ENCODE measurements around the gene DENND1B. TPM values are rescaled to one million over a fixed set of nuclear protein-coding genes. Genes with fewer than 3 reads are reported as not detected.

The DENND1B gene
- total and polyA plus RNA-seq, 4 donors: 1.7 to 13.7 (median 7.9) TPM

DNA sequence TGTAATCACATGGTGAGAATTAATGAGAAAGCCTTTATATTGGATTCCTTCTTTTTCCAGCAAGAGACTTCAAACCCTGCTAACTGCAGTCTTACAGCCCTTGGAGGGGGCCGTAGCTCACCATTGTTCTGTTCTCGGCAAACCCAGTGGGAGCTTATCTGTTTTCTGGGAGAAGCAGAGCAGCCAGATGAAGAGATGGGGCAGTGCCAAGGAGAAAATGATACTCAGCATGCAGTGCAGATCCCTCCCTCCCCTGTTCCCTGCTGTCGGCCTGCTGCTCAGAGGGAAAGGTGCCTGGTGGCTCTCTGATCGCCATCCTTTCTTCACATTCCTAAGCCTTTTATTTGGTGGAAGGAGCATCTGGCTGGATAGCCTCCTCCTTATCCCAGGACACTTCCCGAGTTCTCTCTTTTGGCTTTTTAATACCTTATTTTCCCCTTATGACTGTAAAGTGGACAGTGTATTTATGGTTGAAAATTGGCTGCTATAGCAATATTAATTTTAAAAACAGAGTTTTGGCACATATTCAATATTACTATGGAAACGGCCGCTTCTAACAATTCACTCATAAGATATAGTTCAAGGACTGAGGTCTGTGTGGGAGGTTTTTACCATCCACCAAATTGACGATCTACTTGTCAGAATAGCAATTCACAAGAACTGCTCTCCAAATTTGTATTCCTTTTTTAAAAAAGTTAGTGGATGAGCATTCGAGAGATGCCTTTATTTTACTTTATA lies 303.9 kb downstream of the DENND1B start (continued):
- TF ChIP-seq, protein P1, sequence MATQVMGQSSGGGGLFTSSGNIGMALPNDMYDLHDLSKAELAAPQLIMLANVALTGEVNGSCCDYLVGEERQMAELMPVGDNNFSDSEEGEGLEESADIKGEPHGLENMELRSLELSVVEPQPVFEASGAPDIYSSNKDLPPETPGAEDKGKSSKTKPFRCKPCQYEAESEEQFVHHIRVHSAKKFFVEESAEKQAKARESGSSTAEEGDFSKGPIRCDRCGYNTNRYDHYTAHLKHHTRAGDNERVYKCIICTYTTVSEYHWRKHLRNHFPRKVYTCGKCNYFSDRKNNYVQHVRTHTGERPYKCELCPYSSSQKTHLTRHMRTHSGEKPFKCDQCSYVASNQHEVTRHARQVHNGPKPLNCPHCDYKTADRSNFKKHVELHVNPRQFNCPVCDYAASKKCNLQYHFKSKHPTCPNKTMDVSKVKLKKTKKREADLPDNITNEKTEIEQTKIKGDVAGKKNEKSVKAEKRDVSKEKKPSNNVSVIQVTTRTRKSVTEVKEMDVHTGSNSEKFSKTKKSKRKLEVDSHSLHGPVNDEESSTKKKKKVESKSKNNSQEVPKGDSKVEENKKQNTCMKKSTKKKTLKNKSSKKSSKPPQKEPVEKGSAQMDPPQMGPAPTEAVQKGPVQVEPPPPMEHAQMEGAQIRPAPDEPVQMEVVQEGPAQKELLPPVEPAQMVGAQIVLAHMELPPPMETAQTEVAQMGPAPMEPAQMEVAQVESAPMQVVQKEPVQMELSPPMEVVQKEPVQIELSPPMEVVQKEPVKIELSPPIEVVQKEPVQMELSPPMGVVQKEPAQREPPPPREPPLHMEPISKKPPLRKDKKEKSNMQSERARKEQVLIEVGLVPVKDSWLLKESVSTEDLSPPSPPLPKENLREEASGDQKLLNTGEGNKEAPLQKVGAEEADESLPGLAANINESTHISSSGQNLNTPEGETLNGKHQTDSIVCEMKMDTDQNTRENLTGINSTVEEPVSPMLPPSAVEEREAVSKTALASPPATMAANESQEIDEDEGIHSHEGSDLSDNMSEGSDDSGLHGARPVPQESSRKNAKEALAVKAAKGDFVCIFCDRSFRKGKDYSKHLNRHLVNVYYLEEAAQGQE (IDR thresholded peaks at IDR 0.05): no peak
- TF ChIP-seq, protein P2, sequence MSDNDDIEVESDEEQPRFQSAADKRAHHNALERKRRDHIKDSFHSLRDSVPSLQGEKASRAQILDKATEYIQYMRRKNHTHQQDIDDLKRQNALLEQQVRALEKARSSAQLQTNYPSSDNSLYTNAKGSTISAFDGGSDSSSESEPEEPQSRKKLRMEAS (IDR thresholded peaks at IDR 0.05): no peak
- no peak for TF ChIP-seq HNF4G (IDR thresholded peaks at IDR 0.05)
- TF ChIP-seq GABPA (IDR thresholded peaks at IDR 0.05 in 1 of 2, conservative IDR thresholded peaks at IDR 0.05 in 1 of 2): no peak

DNA sequence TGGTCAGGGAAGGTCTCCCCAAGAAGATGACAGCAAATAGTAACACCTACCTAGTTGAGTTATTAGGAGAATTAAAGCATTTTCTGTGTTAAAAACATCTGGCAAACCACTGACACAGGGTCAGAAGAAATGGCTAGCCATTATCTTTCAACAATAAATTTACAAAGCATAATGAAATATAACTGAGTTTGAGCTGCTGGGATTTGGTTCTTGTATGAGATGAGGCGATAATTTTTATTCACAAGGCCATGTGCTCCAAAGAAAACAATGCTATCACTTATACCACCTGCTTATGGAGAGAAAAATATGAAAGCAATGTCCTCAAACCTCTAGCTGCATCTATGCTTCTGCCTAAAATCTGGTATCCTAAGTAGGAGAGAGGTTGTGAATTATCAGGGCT lies 304.9 kb downstream of the DENND1B start:
- no peak overlapping the region for H3K9ac ChIP-seq (ENCODE audit: low read depth in 1 of 2, low read length in 2 of 2)
- no peak overlapping the region for H3K4me3 ChIP-seq (ENCODE audit: low read depth in 1 of 3, low read length in 3 of 3)
- H3K36me3 ChIP-seq (ENCODE audit: control insufficient read depth in 4 of 4, insufficient read depth in 3 of 4, low read depth in 1 of 4, low read length in 3 of 4): no peaks in the 10 kb centered on the region
- no peaks in the 10 kb centered on the region for H3K9me3 ChIP-seq (ENCODE audit: control insufficient read depth in 4 of 4, low read length in 3 of 4)
- TF ChIP-seq YY1 (IDR thresholded peaks at IDR 0.05) (no peak), RAD21 (IDR thresholded peaks at IDR 0.05) (no peak), GABPA (IDR thresholded peaks at IDR 0.05 in 1 of 2, conservative IDR thresholded peaks at IDR 0.05 in 1 of 2) (no peak)
- WGBS: 84% methylated on average over 1 of the region's 1 CpG
- no peaks in the 10 kb centered on the region for H3K4me1 ChIP-seq (ENCODE audit: control insufficient read depth in 4 of 4, insufficient read depth in 4 of 4, low read length in 3 of 4)
- DNase-seq (ENCODE audit: low spot score): no peak
- H3K27ac ChIP-seq (ENCODE audit: low read depth in 1 of 2, low read length in 2 of 2): no peak overlapping the region
- no peaks in the 10 kb centered on the region for H3K27me3 ChIP-seq (ENCODE audit: control insufficient read depth in 4 of 4, insufficient read depth in 4 of 4, low read length in 3 of 4)

DNA sequence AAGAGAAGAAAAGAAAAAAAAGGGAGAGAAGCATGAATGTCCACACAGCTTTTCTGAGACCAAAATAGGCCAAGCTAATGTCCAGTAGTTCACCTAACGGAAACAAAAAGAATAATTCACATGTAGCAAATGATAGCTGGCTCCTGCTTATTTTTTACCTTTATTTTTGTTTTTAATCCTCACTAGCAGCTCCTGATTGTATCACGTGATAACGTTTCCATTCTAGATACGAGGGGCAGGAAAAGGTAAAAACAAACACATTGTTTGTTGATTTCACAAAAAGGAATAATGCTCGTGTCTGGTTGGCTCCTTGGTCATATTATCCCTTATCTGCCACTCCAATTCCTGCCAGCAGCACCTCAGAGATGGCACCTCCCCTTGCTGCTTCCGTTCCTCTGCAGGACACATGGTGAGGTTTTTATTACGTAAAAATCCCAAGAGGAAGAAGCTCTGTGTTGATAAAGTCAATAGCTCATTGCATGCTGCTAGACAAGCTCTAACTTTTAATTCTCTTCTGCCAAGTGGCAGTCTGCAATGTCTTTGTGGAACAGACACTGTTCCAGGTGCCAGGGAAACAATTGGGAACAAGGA lies 305.6 kb downstream of the DENND1B start:
- no peaks in the 10 kb centered on the region for H3K27me3 ChIP-seq (ENCODE audit: control insufficient read depth in 4 of 4, insufficient read depth in 4 of 4, low read length in 3 of 4)
- no peak for DNase-seq (ENCODE audit: low spot score)
- H3K4me1 ChIP-seq (ENCODE audit: control insufficient read depth in 4 of 4, insufficient read depth in 4 of 4, low read length in 3 of 4): no peaks in the 10 kb centered on the region
- 51% methylated on average over 7 of the region's 7 CpGs for WGBS
- H3K36me3 ChIP-seq (ENCODE audit: control insufficient read depth in 4 of 4, insufficient read depth in 3 of 4, low read depth in 1 of 4, low read length in 3 of 4): no peaks in the 10 kb centered on the region
- H3K9ac ChIP-seq (ENCODE audit: low read depth in 1 of 2, low read length in 2 of 2): no peak overlapping the region
- H3K9me3 ChIP-seq (ENCODE audit: control insufficient read depth in 4 of 4, low read length in 3 of 4): no peaks in the 10 kb centered on the region
- no peak overlapping the region for H3K27ac ChIP-seq (ENCODE audit: low read depth in 1 of 2, low read length in 2 of 2)
- TF ChIP-seq, protein P2 (IDR thresholded peaks at IDR 0.05): no peak
- TF ChIP-seq, protein P3, sequence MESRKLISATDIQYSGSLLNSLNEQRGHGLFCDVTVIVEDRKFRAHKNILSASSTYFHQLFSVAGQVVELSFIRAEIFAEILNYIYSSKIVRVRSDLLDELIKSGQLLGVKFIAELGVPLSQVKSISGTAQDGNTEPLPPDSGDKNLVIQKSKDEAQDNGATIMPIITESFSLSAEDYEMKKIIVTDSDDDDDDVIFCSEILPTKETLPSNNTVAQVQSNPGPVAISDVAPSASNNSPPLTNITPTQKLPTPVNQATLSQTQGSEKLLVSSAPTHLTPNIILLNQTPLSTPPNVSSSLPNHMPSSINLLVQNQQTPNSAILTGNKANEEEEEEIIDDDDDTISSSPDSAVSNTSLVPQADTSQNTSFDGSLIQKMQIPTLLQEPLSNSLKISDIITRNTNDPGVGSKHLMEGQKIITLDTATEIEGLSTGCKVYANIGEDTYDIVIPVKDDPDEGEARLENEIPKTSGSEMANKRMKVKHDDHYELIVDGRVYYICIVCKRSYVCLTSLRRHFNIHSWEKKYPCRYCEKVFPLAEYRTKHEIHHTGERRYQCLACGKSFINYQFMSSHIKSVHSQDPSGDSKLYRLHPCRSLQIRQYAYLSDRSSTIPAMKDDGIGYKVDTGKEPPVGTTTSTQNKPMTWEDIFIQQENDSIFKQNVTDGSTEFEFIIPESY (IDR thresholded peaks at IDR 0.05): no peak
- H3K4me3 ChIP-seq (ENCODE audit: low read depth in 1 of 3, low read length in 3 of 3): no peak overlapping the region

Data from liver (tissue), 9 donors.